HepG2 (cell line): ENCODE results near the gene HDDC2. TPM values are rescaled to one million over a fixed set of nuclear protein-coding genes. Genes with fewer than 3 reads are reported as not detected.

Experiments
- HMG20B ChIP-seq: conservative IDR thresholded peaks from 2 replicates; pipeline ENCODE4 v1.6.1; 2016; ENCODE audit warnings: missing genetic modification reagents, missing compliant biosample characterization
- KDM3A ChIP-seq: IDR thresholded peaks from 2 replicates; pipeline ENCODE4 v1.6.1; 2018; ENCODE audit warnings: low read depth, missing compliant biosample characterization
- NCOA2 ChIP-seq: sonication (generic); formaldehyde crosslinking; IDR thresholded peaks from 2 replicates; pipeline ENCODE4 v1.8.0; 2022; ENCODE audit warnings: inconsistent platforms
- PHF21A ChIP-seq: sonication (generic); formaldehyde crosslinking; IDR thresholded peaks from 2 replicates; pipeline ENCODE4 v1.5.0; 2020; ENCODE audit warnings: mild to moderate bottlenecking, missing genetic modification reagents
- POGK ChIP-seq: sonication (generic); formaldehyde crosslinking; conservative IDR thresholded peaks from 2 replicates; pipeline ENCODE4 v1.8.0; 2022; ENCODE audit warnings: mild to moderate bottlenecking, moderate library complexity, missing genetic modification reagents
- RBAK ChIP-seq: sonication (generic); formaldehyde crosslinking; IDR thresholded peaks from 2 replicates; pipeline ENCODE4 v1.5.1; 2020; ENCODE audit warnings: mild to moderate bottlenecking, missing genetic modification reagents
- SMARCE1 ChIP-seq: fragments of 450-650 bp; IDR thresholded peaks from 2 replicates; pipeline ENCODE4 v1.6.1; 2017; ENCODE audit warnings: borderline replicate concordance
- ZBTB40 ChIP-seq, 2 experiments: fragments of 450-650 bp in 1 of 2; sonication (generic) in 1 of 2; formaldehyde crosslinking in 1 of 2; IDR thresholded peaks; 2 replicates each; pipeline versions ENCODE4 v1.6.1 to v1.8.0; 2016 to 2022; ENCODE audit warnings: antibody characterized with exemption in 1 of 2, mild to moderate bottlenecking in 1 of 2, missing genetic modification reagents in 1 of 2
- ZFY ChIP-seq: sonication (generic); formaldehyde crosslinking; IDR thresholded peaks from 2 replicates; pipeline ENCODE4 v1.4.0; 2020; ENCODE audit warnings: missing genetic modification reagents
- ZIK1 ChIP-seq: sonication (generic); formaldehyde crosslinking; IDR thresholded peaks from 2 replicates; pipeline ENCODE4 v1.5.0; 2020; ENCODE audit warnings: mild to moderate bottlenecking, low read depth, missing genetic modification reagents, borderline replicate concordance
- ZNF350 ChIP-seq: sonication (generic); formaldehyde crosslinking; IDR thresholded peaks from 2 replicates; pipeline ENCODE4 v1.4.0; 2020; ENCODE audit warnings: mild to moderate bottlenecking, low read depth, missing genetic modification reagents, borderline replicate concordance
- ZNF367 ChIP-seq: sonication (generic); formaldehyde crosslinking; IDR thresholded peaks from 2 replicates; pipeline ENCODE4 v1.4.0; 2020; ENCODE audit warnings: missing genetic modification reagents, borderline replicate concordance
- ZNF567 ChIP-seq: sonication (generic); formaldehyde crosslinking; IDR thresholded peaks from 2 replicates; pipeline ENCODE4 v1.8.1; 2023; ENCODE audit warnings: mild to moderate bottlenecking, missing genetic modification reagents, borderline replicate concordance
- ZNF770 ChIP-seq: sonication (generic); formaldehyde crosslinking; IDR thresholded peaks from 2 replicates; pipeline ENCODE4 v1.5.0; 2020; ENCODE audit warnings: mild to moderate bottlenecking, missing genetic modification reagents
- ZNF777 ChIP-seq: sonication (generic); formaldehyde crosslinking; IDR thresholded peaks from 2 replicates; pipeline ENCODE4 v1.4.0; 2020; ENCODE audit warnings: missing genetic modification reagents
- polyA plus RNA-seq, 8 experiments: library from polyadenylated mRNA; depleted of rRNA in 3 of 8; stranded (reverse) in 7 of 8; unstranded in 1 of 8; fragments of >200 nt; fragmentation: Illumina TruSeq in 4 of 8; extraction: Trizol in 4 of 8; gene quantifications; 2 replicates each; pipeline versions ENCODE4 v1.2.1 to v1.2.3, GENCODE V29; 2011 to 2016; ENCODE audit warnings: low read depth in 4 of 8, missing spikeins in 1 of 8, mixed read lengths in 1 of 8; ENCODE audit not compliant: insufficient read depth in 1 of 8
- total RNA-seq, 5 experiments: library from RNA; depleted of rRNA; stranded (reverse); fragments of >200 nt; fragmentation: Illumina TruSeq; extraction: Trizol; gene quantifications; 2 replicates each; pipeline ENCODE4 v1.2.3, GENCODE V29; 2016; ENCODE audit warnings: low read depth in 1 of 5

The HDDC2 gene
- total and polyA plus RNA-seq, 2 of the 13 experiments (the other 11 are each of a cell fraction or from before 2014, with no cell fraction given): 76.7 to 78.7 TPM

- TF ChIP-seq ZNF567 (0 out of 2 replicates have a peak, but pooled peaks have one; percentile 29), KDM3A (peak; percentile 71; the same call in 1 of the 2 replicates), ZNF350 (CRISPR knock-in tag) (0 out of 2 replicates have a peak, but pooled peaks have one; percentile 54), HMG20B (CRISPR knock-in tag) (no peak), ZNF367 (CRISPR knock-in tag) (0 out of 2 replicates have a peak, but pooled peaks have one; percentile 44), ZIK1 (CRISPR knock-in tag) (peak; percentile 96), ZFY (CRISPR knock-in tag) (peak; percentile 99), ZBTB40 (IDR thresholded peaks at IDR 0.05) (no peak), ZBTB40 (CRISPR knock-in tag; IDR thresholded peaks at IDR 0.05) (peak; percentile 93), RBAK (CRISPR knock-in tag) (no peak), POGK (CRISPR knock-in tag) (peak; percentile 81), ZNF770 (CRISPR knock-in tag) (peak; percentile 83), NCOA2 (peak; percentile 59; the same call in 1 of the 2 replicates), ZNF777 (CRISPR knock-in tag) (peak; percentile 89), SMARCE1 (no peak), PHF21A (CRISPR knock-in tag) (peak; percentile 93)
These were observed at the start of gene HDDC2 (continued) for GRCh38 chr6:125301435-125302391.
